Adrenal gland (tissue), 12 donors: ENCODE measurements around the gene DCK. TPM values are rescaled to one million over a fixed set of nuclear protein-coding genes. Genes with fewer than 3 reads are reported as not detected.

Experiments
- DNase-seq, 7 donors: peaks; one replicate each; pipeline ENCODE4 v3.0.0-alpha.2; 2019 to 2020
- H3K27ac ChIP-seq, 5 donors: fragments of 200-600 bp; sonication (generic) in 4 of 5; 1 replicate in 3 of 5; 2 replicates in 2 of 5; pipeline versions ENCODE4 v1.5.1 to v1.8.0; 2016 to 2020; ENCODE audit warnings: mild to moderate bottlenecking in 1 of 5
- H3K27me3 ChIP-seq: fragments of 200-600 bp; 2 replicates; pipeline ENCODE4 v1.8.0; 2021
- H3K36me3 ChIP-seq, 2 donors: fragments of 200-600 bp; replicated peaks in 1 of 2; 1 replicate in 1 of 2; 2 replicates in 1 of 2; pipeline versions ENCODE4 v1.5.1 to v1.8.0; 2018 to 2022
- H3K4me1 ChIP-seq, 2 donors: fragments of 200-600 bp; replicated peaks in 1 of 2; 1 replicate in 1 of 2; 2 replicates in 1 of 2; pipeline versions ENCODE4 v1.5.1 to v1.8.0; 2018 to 2021
- H3K4me3 ChIP-seq, 4 donors: fragments of 200-600 bp; sonication (generic) in 3 of 4; one replicate each; pipeline ENCODE4 v1.5.1; 2016 to 2018
- H3K9me3 ChIP-seq, 3 donors: fragments of 200-600 bp; sonication (generic) in 1 of 3; replicated peaks in 1 of 3; 1 replicate in 2 of 3; 2 replicates in 1 of 3; pipeline versions ENCODE4 v1.5.1 to v1.8.0; 2016 to 2021
- POLR2A ChIP-seq, 2 donors: fragments of 450-650 bp; IDR thresholded peaks; one replicate each; pipeline ENCODE4 v1.6.1; 2017; ENCODE audit warnings: antibody characterized with exemption in 2 of 2, mild to moderate bottlenecking in 2 of 2, moderate library complexity in 1 of 2
- WGBS, 4 donors: extraction: QIAGEN DNeasy Blood & Tissue Kit in 2 of 4; methylation state at CpG; one replicate each; pipeline versions ENCODE4 v1.1.5 to v1.1.7; 2013 to 2017; 5-methylcytosine and 5-hydroxymethylcytosine counted together
- intact Hi-C, 2 donors: fragments of 100-400 bp; cut with DNase I; formaldehyde crosslinking; loops; one replicate each; pipeline versions ENCODE4 v1.14.1 to v1.15.0; 2022 to 2023
- polyA plus RNA-seq, 3 donors: library from polyadenylated mRNA; stranded (reverse); fragments of 200-250 nt in 2 of 3; fragments of 350-450 nt in 1 of 3; fragmentation: Illumina TruSeq in 1 of 3; extraction: RNeasy Lipid Tissue Mini Kit (QIAGEN cat#74804) in 1 of 3; gene quantifications; one replicate each; pipeline ENCODE4 v1.2.3, GENCODE V29; 2013 to 2014
- total RNA-seq, 9 donors: library from RNA; depleted of rRNA in 4 of 9; stranded (reverse); fragments of >200 nt in 4 of 9; fragments of 120-200 nt in 1 of 9; fragmentation: NEBNext Ultra II Directional in 1 of 9; extraction: Animal tissue kit (Norgen Biotek cat#: 25700) in 1 of 9; gene quantifications; one replicate each; pipeline versions ENCODE4 v1.1.0 to v1.2.4, GENCODE V29; 2013 to 2023
- TF ChIP-seq, protein P1 (sequence below), 6 experiments: fragments of 450-650 bp in 4 of 6; fragments of 200-600 bp in 2 of 6; sonication (generic) in 1 of 6; IDR thresholded peaks; 1 replicate in 5 of 6; 2 replicates in 1 of 6; pipeline versions ENCODE4 v1.5.1 to v1.8.0; 2016 to 2021; ENCODE audit warnings: antibody characterized with exemption in 6 of 6, mild to moderate bottlenecking in 2 of 6, moderate library complexity in 1 of 6
- donor health status: healthy with polysubstance abuse.
- donor health status: Bipolar disorder and iron deficiency.
- donor health status: DM: yes; HTN: yes; CAD: no.
- donor health status: DM: no; HTN: no; CAD: no.
- donor health status: DM: no; HTN: no; CAD: no.
- donor health status: DM: yes; HTN: yes; CAD: no.

The DCK gene
- total and polyA plus RNA-seq, 12 donors, result 2.5 to 21.0 (median 11.4) TPM

DNA sequence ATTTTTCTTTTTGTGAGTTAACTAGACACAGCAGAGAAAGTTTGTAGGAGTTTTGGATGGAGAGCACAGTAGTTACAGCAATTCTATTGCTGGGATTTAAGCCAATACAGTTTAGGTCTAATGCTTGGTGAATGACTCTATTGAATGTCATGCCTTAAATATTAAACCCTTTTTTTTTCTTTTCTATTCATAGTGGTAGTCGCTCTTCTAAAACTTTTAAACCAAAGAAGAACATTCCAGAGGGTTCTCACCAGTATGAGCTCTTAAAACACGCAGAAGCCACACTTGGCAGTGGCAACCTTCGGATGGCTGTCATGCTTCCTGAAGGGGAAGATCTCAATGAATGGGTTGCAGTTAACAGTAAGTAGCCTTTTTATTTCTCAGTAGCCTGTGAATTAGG lies 34.8 kb upstream of the DCK start:
- Histone ChIP-seq H3K4me1 (no peaks in the 10 kb centered on the region), H3K27ac (no peak overlapping the region), H3K9me3 (no peaks in the 10 kb centered on the region), H3K36me3 (peaks cover 0 to 13% of the 10 kb centered on the region in 2 donors), H3K27me3 (no peaks in the 10 kb centered on the region), H3K4me3 (no peak overlapping the region)
- no peak for DNase-seq
- intact Hi-C loops, result no loop called here
- WGBS, 4 donors, result 87 to 95% (median 92%) methylated on average over 3 of the region's 3 CpGs
- no peak for TF ChIP-seq POLR2A (IDR thresholded peaks at IDR 0.05)
- TF ChIP-seq, protein P1, sequence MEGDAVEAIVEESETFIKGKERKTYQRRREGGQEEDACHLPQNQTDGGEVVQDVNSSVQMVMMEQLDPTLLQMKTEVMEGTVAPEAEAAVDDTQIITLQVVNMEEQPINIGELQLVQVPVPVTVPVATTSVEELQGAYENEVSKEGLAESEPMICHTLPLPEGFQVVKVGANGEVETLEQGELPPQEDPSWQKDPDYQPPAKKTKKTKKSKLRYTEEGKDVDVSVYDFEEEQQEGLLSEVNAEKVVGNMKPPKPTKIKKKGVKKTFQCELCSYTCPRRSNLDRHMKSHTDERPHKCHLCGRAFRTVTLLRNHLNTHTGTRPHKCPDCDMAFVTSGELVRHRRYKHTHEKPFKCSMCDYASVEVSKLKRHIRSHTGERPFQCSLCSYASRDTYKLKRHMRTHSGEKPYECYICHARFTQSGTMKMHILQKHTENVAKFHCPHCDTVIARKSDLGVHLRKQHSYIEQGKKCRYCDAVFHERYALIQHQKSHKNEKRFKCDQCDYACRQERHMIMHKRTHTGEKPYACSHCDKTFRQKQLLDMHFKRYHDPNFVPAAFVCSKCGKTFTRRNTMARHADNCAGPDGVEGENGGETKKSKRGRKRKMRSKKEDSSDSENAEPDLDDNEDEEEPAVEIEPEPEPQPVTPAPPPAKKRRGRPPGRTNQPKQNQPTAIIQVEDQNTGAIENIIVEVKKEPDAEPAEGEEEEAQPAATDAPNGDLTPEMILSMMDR (IDR thresholded peaks at IDR 0.05), result no peak

DNA sequence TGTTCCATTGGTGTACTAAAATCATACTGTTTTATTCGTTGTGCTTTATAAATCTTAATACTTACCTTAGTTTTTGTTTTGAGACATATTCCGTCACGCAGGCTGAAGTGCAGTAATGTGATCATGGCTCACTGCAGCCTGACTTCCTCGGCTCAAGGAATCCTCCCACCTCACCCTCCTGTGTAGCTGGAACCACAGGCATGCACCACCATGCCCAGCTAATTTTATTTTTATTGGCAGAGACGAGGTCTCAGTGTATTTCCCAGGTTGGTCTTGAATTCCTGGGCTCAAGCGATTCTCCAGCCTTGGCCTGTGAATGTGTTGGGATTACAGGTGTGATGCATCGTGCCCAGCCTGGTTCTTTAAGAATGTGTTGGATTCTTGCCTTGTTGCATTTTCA lies 24.4 kb upstream of the DCK start:
- Histone ChIP-seq H3K36me3 (no peaks in the 10 kb centered on the region), H3K4me1 (no peaks in the 10 kb centered on the region), H3K27ac (no peak overlapping the region), H3K4me3 (no peak overlapping the region), H3K9me3 (no peaks in the 10 kb centered on the region), H3K27me3 (no peaks in the 10 kb centered on the region)
- TF ChIP-seq, protein P1 (IDR thresholded peaks at IDR 0.05), result no peak
- no peak for TF ChIP-seq POLR2A (IDR thresholded peaks at IDR 0.05)
- WGBS, 4 donors, result 92 to 93% (median 93%) methylated on average over 7 of the region's 7 CpGs
- no peak for DNase-seq
- intact Hi-C loops, result no loop called here

DNA sequence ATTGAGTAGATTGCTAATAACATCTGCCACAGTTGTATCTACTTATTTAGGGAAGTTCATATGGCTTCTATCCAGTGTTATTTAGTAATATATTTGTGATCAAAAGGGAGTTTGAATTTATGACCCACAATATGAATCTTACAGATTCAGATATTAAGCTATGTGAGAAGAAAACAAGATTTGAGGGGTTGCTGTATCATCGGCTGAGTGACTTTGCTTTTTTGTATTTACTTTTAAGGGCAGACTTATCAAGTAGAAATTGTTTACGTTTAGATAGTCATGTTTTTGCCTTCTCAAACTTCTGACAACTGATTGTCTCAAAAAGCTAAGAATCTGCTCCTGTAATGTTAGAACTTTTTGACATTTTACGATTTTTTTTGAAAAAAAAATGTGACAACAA lies 17.2 kb upstream of the DCK start:
- H3K36me3 ChIP-seq, result no peaks in the 10 kb centered on the region
- no peaks in the 10 kb centered on the region for H3K9me3 ChIP-seq
- no peak overlapping the region for H3K4me3 ChIP-seq
- DNase-seq, result no peak
- no peaks in the 10 kb centered on the region for H3K4me1 ChIP-seq
- H3K27me3 ChIP-seq, result no peaks in the 10 kb centered on the region
- H3K27ac ChIP-seq, result no peak overlapping the region
- no peak for TF ChIP-seq POLR2A (IDR thresholded peaks at IDR 0.05)
- TF ChIP-seq, protein P1 (IDR thresholded peaks at IDR 0.05), result no peak
- intact Hi-C loops, result no loop called here
- WGBS, 4 donors, result 85 to 91% (median 87%) methylated on average over 3 of the region's 3 CpGs

DNA sequence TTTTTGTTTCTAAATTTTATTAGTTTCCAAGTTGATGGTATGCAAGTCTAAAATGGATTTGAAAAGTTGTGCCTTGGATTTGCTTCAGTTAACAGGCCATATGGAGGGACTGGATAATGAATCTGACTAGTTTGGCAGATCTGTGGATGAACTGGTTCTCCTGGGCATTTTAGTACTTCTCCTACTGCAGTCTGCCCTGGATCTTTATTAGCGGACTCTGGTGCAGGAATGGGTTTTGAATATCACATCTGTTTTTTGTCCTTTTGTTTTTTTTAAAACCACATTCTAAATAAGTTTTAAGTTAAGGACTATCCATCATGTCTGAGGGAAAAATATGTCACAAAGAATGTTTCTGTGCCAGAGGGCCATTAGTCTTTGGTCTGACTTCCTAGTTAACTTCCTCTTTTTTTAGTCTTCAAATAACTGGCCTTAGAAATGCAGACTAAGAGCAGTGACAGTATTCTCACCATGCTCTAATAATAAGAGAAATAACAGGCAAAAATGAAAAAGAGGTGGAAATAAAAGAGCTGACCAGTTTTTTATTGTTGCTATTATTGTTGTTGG lies 13.9 kb upstream of the DCK start:
- Histone ChIP-seq H3K9me3 (no peaks in the 10 kb centered on the region), H3K27me3 (no peaks in the 10 kb centered on the region), H3K36me3 (no peaks in the 10 kb centered on the region), H3K4me1 (no peaks in the 10 kb centered on the region), H3K4me3 (no peak overlapping the region), H3K27ac (no peak overlapping the region)
- no peak for TF ChIP-seq POLR2A (IDR thresholded peaks at IDR 0.05)
- TF ChIP-seq, protein P1 (IDR thresholded peaks at IDR 0.05), result no peak
- no peak for DNase-seq
- 57 to 81% (median 67%) methylated on average over 1 of the region's 1 CpG for WGBS, 4 donors
- intact Hi-C loops, result no loop called here
